GM12875 (cell line): Measurements from ENCODE around the gene RBM20.
A peak's percentile ranks its signal among the peaks of the same experiment; 100 is the strongest.

ENCODE experiments used
- H3K4me3 ChIP-seq: one replicate; pipeline ENCODE4 v1.5.1; 2011; ENCODE audit warnings: low read depth, low read length, control low read depth
- TF ChIP-seq, protein P1 (sequence below): IDR thresholded peaks from 2 replicates; pipeline ENCODE4 v1.5.1; 2011; ENCODE audit warnings: low read depth, mild to moderate bottlenecking, control low read depth, inconsistent platforms, low read length, moderate library complexity, borderline replicate concordance; ENCODE audit not compliant: insufficient read depth

RBM20 gene

DNA sequence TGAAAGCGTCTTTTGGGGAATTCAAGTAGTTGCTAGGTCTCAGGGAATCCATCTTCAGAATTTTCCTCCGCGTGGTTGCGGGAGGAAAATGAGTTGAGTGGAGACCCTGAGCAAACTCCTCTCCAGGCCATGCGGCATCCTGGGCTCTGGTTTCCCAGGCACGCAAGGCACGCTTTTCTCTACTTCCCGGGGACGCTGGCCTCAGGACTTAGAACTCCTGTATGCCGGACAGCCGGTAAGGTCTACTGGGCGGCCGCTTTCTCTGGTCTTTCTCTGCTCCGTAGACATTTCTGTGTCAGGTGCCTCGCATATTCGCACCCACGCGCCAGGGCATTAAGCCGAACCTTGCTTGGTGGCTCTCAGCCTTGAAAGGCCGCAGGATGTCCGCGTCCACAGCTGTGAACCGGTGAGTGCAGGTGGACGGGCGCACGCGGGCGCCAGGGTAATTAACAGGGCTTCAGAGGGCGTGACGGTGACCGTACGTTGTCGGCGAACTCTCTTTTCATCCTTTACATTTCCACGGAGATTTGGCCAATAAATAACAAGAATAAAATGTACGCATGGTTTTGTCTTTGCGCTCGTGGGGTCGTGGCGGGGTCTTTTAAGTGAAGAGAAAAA is 992 bp upstream of the RBM20 start:
- H3K4me3 ChIP-seq = peak overlapping the region; percentile 52
- TF ChIP-seq, protein P1, sequence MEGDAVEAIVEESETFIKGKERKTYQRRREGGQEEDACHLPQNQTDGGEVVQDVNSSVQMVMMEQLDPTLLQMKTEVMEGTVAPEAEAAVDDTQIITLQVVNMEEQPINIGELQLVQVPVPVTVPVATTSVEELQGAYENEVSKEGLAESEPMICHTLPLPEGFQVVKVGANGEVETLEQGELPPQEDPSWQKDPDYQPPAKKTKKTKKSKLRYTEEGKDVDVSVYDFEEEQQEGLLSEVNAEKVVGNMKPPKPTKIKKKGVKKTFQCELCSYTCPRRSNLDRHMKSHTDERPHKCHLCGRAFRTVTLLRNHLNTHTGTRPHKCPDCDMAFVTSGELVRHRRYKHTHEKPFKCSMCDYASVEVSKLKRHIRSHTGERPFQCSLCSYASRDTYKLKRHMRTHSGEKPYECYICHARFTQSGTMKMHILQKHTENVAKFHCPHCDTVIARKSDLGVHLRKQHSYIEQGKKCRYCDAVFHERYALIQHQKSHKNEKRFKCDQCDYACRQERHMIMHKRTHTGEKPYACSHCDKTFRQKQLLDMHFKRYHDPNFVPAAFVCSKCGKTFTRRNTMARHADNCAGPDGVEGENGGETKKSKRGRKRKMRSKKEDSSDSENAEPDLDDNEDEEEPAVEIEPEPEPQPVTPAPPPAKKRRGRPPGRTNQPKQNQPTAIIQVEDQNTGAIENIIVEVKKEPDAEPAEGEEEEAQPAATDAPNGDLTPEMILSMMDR = no peak

DNA sequence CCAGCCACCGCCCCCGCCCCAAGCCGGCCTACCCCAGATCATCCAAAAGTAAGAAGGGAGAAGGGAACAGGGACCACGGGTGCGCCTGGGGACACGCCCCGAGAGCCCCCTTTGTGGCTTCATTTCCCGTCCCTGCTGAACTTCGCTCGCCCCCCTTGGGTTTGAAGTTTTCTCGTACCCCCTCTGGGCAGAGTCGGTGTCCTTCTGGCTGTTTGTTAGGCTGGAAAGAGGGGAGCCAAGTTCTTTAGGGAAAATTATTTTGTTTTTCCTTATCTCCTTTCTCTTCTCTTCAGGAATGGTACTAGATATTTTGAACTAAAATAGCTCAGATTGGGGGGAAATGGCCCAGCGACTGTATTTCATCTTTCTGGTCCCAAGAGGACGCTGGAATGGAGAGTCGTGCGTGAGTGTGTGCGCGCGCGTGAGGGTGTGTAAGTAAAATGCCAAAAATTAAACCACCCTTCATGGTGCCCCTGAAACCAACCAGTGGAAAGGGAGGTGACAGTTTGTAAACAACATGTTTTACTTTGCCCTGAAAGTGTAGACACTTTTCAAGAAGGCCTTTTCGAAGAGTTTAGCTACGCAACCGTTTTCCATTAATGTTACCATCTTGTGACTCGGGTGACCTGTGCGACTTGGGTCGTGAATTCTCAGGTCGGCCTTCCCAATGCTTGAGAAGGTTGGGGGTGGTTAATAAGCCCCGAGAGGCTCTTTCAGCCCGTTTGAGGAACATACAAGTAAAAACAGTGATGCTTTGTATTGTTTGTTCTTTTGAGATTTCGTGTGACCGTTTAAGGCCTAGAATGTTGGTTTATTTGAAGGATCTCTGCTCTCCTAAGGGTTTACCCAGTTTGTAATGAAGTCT is 694 bp downstream of the RBM20 start:
- H3K4me3 ChIP-seq = no peak overlapping the region
- TF ChIP-seq, protein P1 = no peak

DNA sequence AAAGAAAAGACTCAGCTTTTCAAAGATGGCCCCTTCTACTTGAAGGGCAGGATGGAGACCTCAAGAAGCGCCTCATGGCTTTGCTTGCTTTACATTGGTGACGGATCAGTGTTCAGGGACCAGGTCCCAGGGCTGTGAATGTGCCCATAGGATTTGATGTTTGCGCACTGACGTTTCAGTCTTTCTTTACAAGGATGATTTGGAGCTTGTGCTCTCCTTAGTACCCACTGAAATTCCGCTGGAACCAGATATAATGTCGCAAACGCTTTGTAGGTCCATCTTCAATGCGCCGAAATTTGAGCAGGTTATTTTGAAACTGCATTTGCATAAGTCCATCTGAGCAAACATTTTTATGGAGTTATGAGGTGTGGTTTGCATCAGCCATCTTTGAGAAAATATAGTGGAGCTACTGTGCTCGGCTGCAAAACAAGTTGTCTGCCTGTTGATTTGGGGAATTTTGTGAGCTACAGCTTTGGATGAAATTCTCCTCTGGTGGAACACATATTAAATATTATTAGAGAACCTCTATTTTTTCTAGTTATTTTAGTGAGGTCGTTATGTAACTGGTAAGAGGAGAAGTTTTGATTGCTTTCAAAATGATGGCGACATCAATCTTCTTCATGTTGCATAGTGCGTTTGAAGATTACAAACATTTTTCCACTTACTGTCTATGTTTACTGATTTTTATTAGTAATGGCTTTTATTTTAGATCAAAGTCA is 2.4 kb downstream of the RBM20 start:
- H3K4me3 ChIP-seq = no peak overlapping the region
- TF ChIP-seq, protein P1 = no peak

DNA sequence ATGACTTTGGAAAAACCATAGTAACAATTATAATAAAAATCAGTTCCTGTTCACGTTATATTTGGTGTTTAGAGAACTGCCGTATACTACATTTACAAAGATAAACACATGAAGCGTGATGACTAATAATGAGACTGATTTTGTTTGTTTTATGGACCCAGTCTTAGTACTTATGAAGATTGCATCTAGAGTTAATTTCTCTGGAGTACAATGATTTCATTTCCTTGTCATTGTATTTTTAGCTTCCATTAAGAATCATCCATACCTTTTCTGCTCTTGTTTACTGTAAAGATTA is 2.9 kb downstream of the RBM20 start:
- TF ChIP-seq, protein P1 = no peak
- no peak overlapping the region for H3K4me3 ChIP-seq

DNA sequence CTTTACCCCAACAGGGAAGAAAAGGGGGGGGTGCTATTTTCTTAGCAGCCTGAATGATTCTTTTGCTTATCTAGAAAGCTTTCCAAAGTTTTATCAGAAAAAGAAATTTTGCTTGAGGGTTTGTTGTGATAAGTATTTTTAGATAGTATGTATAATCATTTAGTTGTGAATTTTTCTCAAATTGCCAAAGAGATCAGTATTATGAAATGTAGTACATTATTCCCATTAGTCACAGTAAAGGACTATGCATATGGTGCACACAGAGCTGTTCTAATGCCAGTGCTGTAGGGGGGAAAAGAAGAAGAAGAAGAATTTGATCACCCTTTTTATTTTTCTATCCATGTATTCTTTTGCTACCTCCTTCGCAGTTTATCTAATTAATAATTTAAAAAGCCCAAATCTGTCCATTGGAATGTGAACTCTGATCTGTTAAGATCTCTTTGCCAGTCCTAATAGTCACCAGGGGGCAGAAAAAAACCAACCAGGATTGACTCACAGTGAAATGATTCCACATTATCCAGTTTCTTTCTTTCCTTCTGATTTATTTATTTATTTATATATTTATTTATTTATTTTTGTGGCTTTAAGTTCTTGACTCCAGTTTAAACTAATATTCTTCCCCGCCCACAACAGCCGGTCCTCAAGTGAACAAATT is 4.7 kb downstream of the RBM20 start:
- TF ChIP-seq, protein P1 = no peak
- H3K4me3 ChIP-seq = no peak overlapping the region

DNA sequence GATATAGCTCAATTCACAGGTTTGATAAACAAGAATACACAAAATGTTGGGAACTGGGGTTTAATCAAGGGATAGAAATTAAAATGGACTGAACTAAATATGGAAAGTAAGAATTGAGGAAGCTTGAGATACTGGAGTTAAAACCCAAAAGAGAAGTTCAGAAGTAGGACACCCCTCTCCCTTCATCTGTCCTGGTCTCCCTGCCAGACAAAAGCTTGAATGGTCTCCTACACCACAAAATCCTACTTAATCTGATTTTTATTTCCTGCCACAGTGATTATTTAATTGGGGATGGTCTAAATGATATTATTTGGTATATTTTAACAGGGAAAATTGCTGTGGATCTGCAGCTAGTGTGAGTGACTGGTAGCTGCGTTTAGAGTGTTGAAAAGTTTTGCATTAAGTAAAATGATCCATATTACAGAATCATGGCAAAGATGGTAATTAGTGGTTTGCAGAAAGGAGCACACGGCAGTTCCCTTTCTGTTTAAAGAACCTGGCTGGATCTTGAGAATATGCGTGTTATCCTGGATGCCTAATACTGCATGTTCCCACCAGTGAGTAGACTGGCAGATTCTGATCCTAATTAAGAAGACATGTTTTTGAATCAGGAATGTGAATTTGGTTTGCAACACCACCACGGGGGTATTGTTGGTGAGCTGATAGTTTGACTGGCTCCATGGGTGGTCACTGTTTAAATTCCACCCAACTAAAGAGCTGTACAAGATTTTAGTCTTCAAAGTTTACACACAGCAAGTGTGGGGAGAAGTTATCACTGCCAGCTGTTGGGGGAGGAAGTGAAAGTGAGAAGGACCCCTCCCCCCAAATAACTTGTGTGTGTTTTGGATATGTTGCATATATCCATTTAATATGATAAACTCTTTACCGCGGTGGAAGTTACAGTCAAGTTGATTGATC is 5.5 kb downstream of the RBM20 start:
- H3K4me3 ChIP-seq = no peak overlapping the region
- TF ChIP-seq, protein P1 = no peak
